Measurements from ENCODE around the gene ALG5.
A peak's percentile ranks its signal among the peaks of the same experiment; 100 is the strongest.

ALG5 gene

GRCh38 chr13:36920616-36921185 is 78.4 kb downstream of the ALG5 start:
- DNase-seq (ENCODE audit: low read depth, low spot score) = no peak
- no peak for TF ChIP-seq ZNF274 (IDR thresholded peaks at IDR 0.05; ENCODE audit: low read depth, low read length)
- no peak for TF ChIP-seq YY1 (IDR thresholded peaks at IDR 0.05; ENCODE audit: insufficient read depth, insufficient read length)
- no peak for TF ChIP-seq SUZ12 (IDR thresholded peaks at IDR 0.05; ENCODE audit: extremely low read depth, insufficient read depth, insufficient read length)
- Histone ChIP-seq H3K36me3 (ENCODE audit: insufficient read depth, insufficient read length, low read length) (no peaks in the 10 kb centered on the region), H3K4me3 (ENCODE audit: insufficient read length, low read depth) (peak overlapping the region; percentile 25), H3K9me3 (ENCODE audit: insufficient read depth, low read length) (no peaks in the 10 kb centered on the region), H3K4me1 (ENCODE audit: insufficient read depth, insufficient read length) (no peaks in the 10 kb centered on the region), H3K9ac (ENCODE audit: insufficient read length, low read depth) (peak overlapping the region; percentile 28), H3K27me3 (ENCODE audit: insufficient read depth, insufficient read length) (peaks cover 32% of the 10 kb centered on the region)

GRCh38 chr13:36919833-36920615 is 79.1 kb downstream of the ALG5 start, which contains the start of gene SMAD9:
TSS of gene SMAD9 (minus strand) at chr13:36920238. CDS start at chr13:36879689, 40,549 bp downstream.
- Histone ChIP-seq H3K4me1 (ENCODE audit: insufficient read depth, insufficient read length) (no peaks in the 10 kb centered on the region), H3K9ac (ENCODE audit: insufficient read length, low read depth) (peak within 1 kb of the TSS; percentile 46), H3K9me3 (ENCODE audit: insufficient read depth, low read length) (no peaks in the 10 kb centered on the region), H3K4me3 (ENCODE audit: insufficient read length, low read depth) (peak within 1 kb of the TSS; percentile 34), H3K36me3 (ENCODE audit: insufficient read depth, insufficient read length, low read length) (no peaks in the 10 kb centered on the region), H3K27me3 (ENCODE audit: insufficient read depth, insufficient read length) (peaks cover 32% of the 10 kb centered on the region)
- peak; percentile 15 for DNase-seq (ENCODE audit: low read depth, low spot score)
- TF ChIP-seq SUZ12 (IDR thresholded peaks at IDR 0.05; ENCODE audit: extremely low read depth, insufficient read depth, insufficient read length) (no peak), YY1 (IDR thresholded peaks at IDR 0.05; ENCODE audit: insufficient read depth, insufficient read length) (no peak), ZNF274 (IDR thresholded peaks at IDR 0.05; ENCODE audit: low read depth, low read length) (no peak)

- DNase-seq (ENCODE audit: low read depth, low spot score) = peak; percentile 11
- H3K4me3 ChIP-seq (ENCODE audit: insufficient read length, low read depth) = peak overlapping the region; percentile 34
- peaks cover 32% of the 10 kb centered on the region for H3K27me3 ChIP-seq (ENCODE audit: insufficient read depth, insufficient read length)
- H3K9ac ChIP-seq (ENCODE audit: insufficient read length, low read depth) = peak overlapping the region; percentile 4
- no peaks in the 10 kb centered on the region for H3K9me3 ChIP-seq (ENCODE audit: insufficient read depth, low read length)
- TF ChIP-seq YY1 (IDR thresholded peaks at IDR 0.05; ENCODE audit: insufficient read depth, insufficient read length) = no peak
- TF ChIP-seq ZNF274 (IDR thresholded peaks at IDR 0.05; ENCODE audit: low read depth, low read length) = no peak
- no peak for TF ChIP-seq SUZ12 (IDR thresholded peaks at IDR 0.05; ENCODE audit: extremely low read depth, insufficient read depth, insufficient read length)
- no peaks in the 10 kb centered on the region for H3K4me1 ChIP-seq (ENCODE audit: insufficient read depth, insufficient read length)
- H3K36me3 ChIP-seq (ENCODE audit: insufficient read depth, insufficient read length, low read length) = no peaks in the 10 kb centered on the region
These were observed 79.8 kb downstream of the ALG5 start for GRCh38 chr13:36919171-36919832.

- Histone ChIP-seq H3K27me3 (ENCODE audit: insufficient read depth, insufficient read length) (peaks cover 32% of the 10 kb centered on the region), H3K9me3 (ENCODE audit: insufficient read depth, low read length) (no peaks in the 10 kb centered on the region), H3K36me3 (ENCODE audit: insufficient read depth, insufficient read length, low read length) (no peaks in the 10 kb centered on the region), H3K4me1 (ENCODE audit: insufficient read depth, insufficient read length) (no peaks in the 10 kb centered on the region), H3K9ac (ENCODE audit: insufficient read length, low read depth) (peak overlapping the region; percentile 4), H3K4me3 (ENCODE audit: insufficient read length, low read depth) (peak overlapping the region; percentile 34)
- TF ChIP-seq YY1 (IDR thresholded peaks at IDR 0.05; ENCODE audit: insufficient read depth, insufficient read length) = no peak
- TF ChIP-seq ZNF274 (IDR thresholded peaks at IDR 0.05; ENCODE audit: low read depth, low read length) = no peak
- TF ChIP-seq SUZ12 (IDR thresholded peaks at IDR 0.05; ENCODE audit: extremely low read depth, insufficient read depth, insufficient read length) = no peak
- no peak for DNase-seq (ENCODE audit: low read depth, low spot score)
These were observed 80.7 kb downstream of the ALG5 start for GRCh38 chr13:36918246-36919131.

- DNase-seq (ENCODE audit: low read depth, low spot score) = no peak
- no peak for TF ChIP-seq ZNF274 (IDR thresholded peaks at IDR 0.05; ENCODE audit: low read depth, low read length)
- TF ChIP-seq SUZ12 (IDR thresholded peaks at IDR 0.05; ENCODE audit: extremely low read depth, insufficient read depth, insufficient read length) = no peak
- no peak for TF ChIP-seq YY1 (IDR thresholded peaks at IDR 0.05; ENCODE audit: insufficient read depth, insufficient read length)
- no peaks in the 10 kb centered on the region for H3K9me3 ChIP-seq (ENCODE audit: insufficient read depth, low read length)
- H3K9ac ChIP-seq (ENCODE audit: insufficient read length, low read depth) = no peak overlapping the region
- no peaks in the 10 kb centered on the region for H3K4me1 ChIP-seq (ENCODE audit: insufficient read depth, insufficient read length)
- H3K27me3 ChIP-seq (ENCODE audit: insufficient read depth, insufficient read length) = peaks cover 32% of the 10 kb centered on the region
- H3K36me3 ChIP-seq (ENCODE audit: insufficient read depth, insufficient read length, low read length) = no peaks in the 10 kb centered on the region
- H3K4me3 ChIP-seq (ENCODE audit: insufficient read length, low read depth) = no peak overlapping the region
These were observed 81.8 kb downstream of the ALG5 start for GRCh38 chr13:36917311-36917710.

- H3K4me1 ChIP-seq (ENCODE audit: insufficient read depth, insufficient read length) = no peaks in the 10 kb centered on the region
- H3K9me3 ChIP-seq (ENCODE audit: insufficient read depth, low read length) = no peaks in the 10 kb centered on the region
- H3K36me3 ChIP-seq (ENCODE audit: insufficient read depth, insufficient read length, low read length) = no peaks in the 10 kb centered on the region
- H3K27me3 ChIP-seq (ENCODE audit: insufficient read depth, insufficient read length) = peaks cover 28% of the 10 kb centered on the region
- no peak for DNase-seq (ENCODE audit: low read depth, low spot score)
- H3K9ac ChIP-seq (ENCODE audit: insufficient read length, low read depth) = no peak overlapping the region
- TF ChIP-seq ZNF274 (IDR thresholded peaks at IDR 0.05; ENCODE audit: low read depth, low read length) = no peak
- no peak for TF ChIP-seq SUZ12 (IDR thresholded peaks at IDR 0.05; ENCODE audit: extremely low read depth, insufficient read depth, insufficient read length)
- no peak for TF ChIP-seq YY1 (IDR thresholded peaks at IDR 0.05; ENCODE audit: insufficient read depth, insufficient read length)
- H3K4me3 ChIP-seq (ENCODE audit: insufficient read length, low read depth) = no peak overlapping the region
These were observed 83.1 kb downstream of the ALG5 start for GRCh38 chr13:36915896-36916640.
